ENCODE measurements around the gene MINDY4.

Gene MINDY4

GRCh38 chr7:30871655-30872054, 100.4 kb downstream of the MINDY4 start:
- no peak for DNase-seq (ENCODE audit: insufficient read length, low spot score)
- TF ChIP-seq POLR2A (IDR thresholded peaks at IDR 0.05; ENCODE audit: low read depth, low read length) (no peak), POLR2AphosphoS5 (IDR thresholded peaks at IDR 0.05; ENCODE audit: low read depth, low read length) (no peak), POU2F2 (IDR thresholded peaks at IDR 0.05; ENCODE audit: low read depth, low read length) (no peak), TAF1 (IDR thresholded peaks at IDR 0.05; ENCODE audit: low read depth, low read length) (no peak), PAX5 (IDR thresholded peaks at IDR 0.05; ENCODE audit: insufficient read depth, low read length, severe bottlenecking) (no peak), SPI1 (IDR thresholded peaks at IDR 0.05; ENCODE audit: low read depth, low read length) (no peak)
- FAIRE-seq: no peak

- FAIRE-seq (no peak), DNase-seq (ENCODE audit: insufficient read length, low spot score) (no peak)
- TF ChIP-seq POLR2AphosphoS5 (IDR thresholded peaks at IDR 0.05; ENCODE audit: low read depth, low read length) (no peak), PAX5 (IDR thresholded peaks at IDR 0.05; ENCODE audit: insufficient read depth, low read length, severe bottlenecking) (no peak)
Measured at GRCh38 chr7:30873207-30873606, 102.0 kb downstream of the MINDY4 start.

DNA sequence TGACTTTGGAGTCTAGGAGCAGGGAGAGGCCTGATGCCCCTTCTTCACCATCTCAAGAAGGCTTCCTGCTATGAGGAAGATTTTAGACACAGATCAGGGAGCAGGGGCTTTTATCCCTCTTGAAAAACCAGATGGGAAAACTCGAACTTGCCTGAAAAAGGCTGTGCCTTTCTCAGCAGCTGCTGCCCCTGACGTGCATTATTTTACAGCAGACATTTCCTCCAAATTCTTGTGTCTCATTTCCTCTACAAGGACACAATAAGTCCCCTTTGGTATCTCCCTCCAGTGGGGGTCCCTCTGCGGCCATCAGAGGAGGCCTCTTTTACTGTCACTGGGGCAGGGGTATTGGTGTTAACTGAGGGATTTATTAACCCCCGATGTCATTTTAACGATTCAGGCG, 102.4 kb downstream of the MINDY4 start:
- TF ChIP-seq PAX5 (IDR thresholded peaks at IDR 0.05; ENCODE audit: insufficient read depth, low read length, severe bottlenecking): no peak
- no peak for TF ChIP-seq TAF1 (IDR thresholded peaks at IDR 0.05; ENCODE audit: low read depth, low read length)
- TF ChIP-seq POLR2A (IDR thresholded peaks at IDR 0.05; ENCODE audit: low read depth, low read length): no peak
- no peak for TF ChIP-seq POLR2AphosphoS5 (IDR thresholded peaks at IDR 0.05; ENCODE audit: low read depth, low read length)
- TF ChIP-seq POU2F2 (IDR thresholded peaks at IDR 0.05; ENCODE audit: low read depth, low read length): no peak
- no peak for FAIRE-seq
- no peak for DNase-seq (ENCODE audit: insufficient read length, low spot score)

DNA sequence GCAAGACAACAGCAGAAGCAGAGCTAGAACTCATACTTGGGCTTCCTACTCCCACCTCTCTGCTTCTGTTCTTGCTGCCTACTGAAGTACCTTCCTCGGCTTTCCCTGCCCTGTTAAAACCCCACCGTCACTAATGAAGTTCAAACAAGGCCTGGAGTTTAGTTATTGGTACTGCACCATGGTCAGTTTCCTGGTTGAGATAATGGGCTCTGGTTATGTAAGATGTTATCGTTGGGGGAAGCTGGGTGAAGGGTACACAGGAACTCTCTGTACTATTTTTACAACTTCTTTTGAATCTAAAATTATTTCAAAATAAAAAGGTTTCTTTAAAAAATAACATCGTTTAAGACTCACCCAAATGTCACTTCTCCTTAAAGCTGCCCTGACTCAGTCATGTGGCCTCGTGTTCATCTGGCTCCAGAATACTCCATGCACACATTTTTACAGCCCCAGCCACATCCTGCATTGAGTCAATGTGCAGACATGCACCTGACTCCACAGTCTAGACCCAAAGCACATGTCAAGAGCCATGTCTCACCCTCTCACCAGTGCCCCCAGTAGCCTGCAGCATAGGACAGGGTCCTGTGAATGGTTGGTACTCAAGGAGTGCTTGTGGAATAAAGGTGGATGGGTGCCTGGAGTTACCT, 103.6 kb downstream of the MINDY4 start:
- no peak for FAIRE-seq
- no peak for DNase-seq (ENCODE audit: insufficient read length, low spot score)
- no peak for TF ChIP-seq POU2F2 (IDR thresholded peaks at IDR 0.05; ENCODE audit: low read depth, low read length)
- TF ChIP-seq POLR2AphosphoS5 (IDR thresholded peaks at IDR 0.05; ENCODE audit: low read depth, low read length): no peak
- no peak for TF ChIP-seq TAF1 (IDR thresholded peaks at IDR 0.05; ENCODE audit: low read depth, low read length)
- TF ChIP-seq PAX5 (IDR thresholded peaks at IDR 0.05; ENCODE audit: insufficient read depth, low read length, severe bottlenecking): no peak

DNA sequence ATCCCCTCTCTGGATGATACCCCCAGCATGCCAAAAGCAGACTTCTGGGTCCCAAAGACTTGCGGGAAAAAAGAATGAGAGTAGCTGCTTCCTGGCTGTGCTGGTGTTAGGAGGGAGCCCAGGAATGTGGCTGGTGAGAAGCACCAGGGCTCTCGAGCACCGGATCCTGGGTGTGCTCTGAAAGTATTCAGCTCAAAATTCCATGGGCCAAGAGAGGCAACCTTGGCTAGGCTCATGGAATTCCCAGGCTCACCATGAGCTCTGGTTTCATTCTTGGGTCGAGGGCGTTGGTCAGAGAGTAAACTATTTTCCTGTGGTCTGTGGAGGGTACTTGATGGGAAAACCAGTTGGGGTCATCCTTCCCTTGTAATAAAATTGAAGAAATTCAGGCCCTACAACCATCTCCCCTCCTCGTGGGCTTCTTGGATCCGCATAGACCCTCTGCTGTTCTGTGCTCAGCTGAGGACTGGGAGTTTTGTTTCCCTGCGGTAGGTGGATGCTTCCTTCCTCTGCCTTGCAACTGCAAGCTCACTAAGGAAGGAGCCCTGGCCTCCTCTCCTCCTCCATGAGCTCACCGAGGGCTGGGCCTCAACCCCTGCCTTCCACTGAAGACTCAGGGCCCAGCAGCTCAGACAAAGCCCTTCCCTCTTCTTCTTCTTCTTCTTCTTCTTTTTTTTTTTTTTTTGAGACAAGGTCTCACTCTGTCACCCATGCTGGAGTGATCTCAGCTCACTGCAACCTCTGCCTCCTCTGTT, 106.0 kb downstream of the MINDY4 start:
- FAIRE-seq (no peak), DNase-seq (ENCODE audit: insufficient read length, low spot score) (no peak)

GRCh38 chr7:30877993-30878392, 106.8 kb downstream of the MINDY4 start:
- no peak for DNase-seq (ENCODE audit: insufficient read length, low spot score)
- no peak for FAIRE-seq
- TF ChIP-seq SPI1 (IDR thresholded peaks at IDR 0.05; ENCODE audit: low read depth, low read length): no peak
- no peak for TF ChIP-seq POLR2A (IDR thresholded peaks at IDR 0.05; ENCODE audit: low read depth, low read length)
- no peak for TF ChIP-seq PAX5 (IDR thresholded peaks at IDR 0.05; ENCODE audit: insufficient read depth, low read length, severe bottlenecking)
- no peak for TF ChIP-seq POU2F2 (IDR thresholded peaks at IDR 0.05; ENCODE audit: low read depth, low read length)
- TF ChIP-seq TAF1 (IDR thresholded peaks at IDR 0.05; ENCODE audit: low read depth, low read length): no peak
- TF ChIP-seq POLR2AphosphoS5 (IDR thresholded peaks at IDR 0.05; ENCODE audit: low read depth, low read length): no peak

More for the DNA sequence above, 106.0 kb downstream of the MINDY4 start:
- TF ChIP-seq POLR2A (IDR thresholded peaks at IDR 0.05; ENCODE audit: low read depth, low read length) (no peak), POU2F2 (IDR thresholded peaks at IDR 0.05; ENCODE audit: low read depth, low read length) (no peak), PAX5 (IDR thresholded peaks at IDR 0.05; ENCODE audit: insufficient read depth, low read length, severe bottlenecking) (no peak), SPI1 (IDR thresholded peaks at IDR 0.05; ENCODE audit: low read depth, low read length) (no peak), TAF1 (IDR thresholded peaks at IDR 0.05; ENCODE audit: low read depth, low read length) (no peak), POLR2AphosphoS5 (IDR thresholded peaks at IDR 0.05; ENCODE audit: low read depth, low read length) (no peak)

- TF ChIP-seq POLR2AphosphoS5 (IDR thresholded peaks at IDR 0.05; ENCODE audit: low read depth, low read length): no peak
- no peak for TF ChIP-seq TAF1 (IDR thresholded peaks at IDR 0.05; ENCODE audit: low read depth, low read length)
- TF ChIP-seq PAX5 (IDR thresholded peaks at IDR 0.05; ENCODE audit: insufficient read depth, low read length, severe bottlenecking): no peak
- no peak for TF ChIP-seq SPI1 (IDR thresholded peaks at IDR 0.05; ENCODE audit: low read depth, low read length)
- TF ChIP-seq POLR2A (IDR thresholded peaks at IDR 0.05; ENCODE audit: low read depth, low read length): no peak
- no peak for TF ChIP-seq POU2F2 (IDR thresholded peaks at IDR 0.05; ENCODE audit: low read depth, low read length)
- DNase-seq (ENCODE audit: insufficient read length, low spot score): no peak
Measured at GRCh38 chr7:30879139-30880124, 108.2 kb downstream of the MINDY4 start.

GRCh38 chr7:30880125-30880720, 109.0 kb downstream of the MINDY4 start:
- no peak for FAIRE-seq

More at GRCh38 chr7:30879139-30880124, 108.2 kb downstream of the MINDY4 start:
- FAIRE-seq: no peak

GRCh38 chr7:30880941-30881340, 109.7 kb downstream of the MINDY4 start:
- FAIRE-seq: no peak
- no peak for DNase-seq (ENCODE audit: insufficient read length, low spot score)
- TF ChIP-seq SPI1 (IDR thresholded peaks at IDR 0.05; ENCODE audit: low read depth, low read length): no peak
- no peak for TF ChIP-seq PAX5 (IDR thresholded peaks at IDR 0.05; ENCODE audit: insufficient read depth, low read length, severe bottlenecking)
- no peak for TF ChIP-seq POLR2AphosphoS5 (IDR thresholded peaks at IDR 0.05; ENCODE audit: low read depth, low read length)
- no peak for TF ChIP-seq POU2F2 (IDR thresholded peaks at IDR 0.05; ENCODE audit: low read depth, low read length)
- no peak for TF ChIP-seq TAF1 (IDR thresholded peaks at IDR 0.05; ENCODE audit: low read depth, low read length)
- no peak for TF ChIP-seq POLR2A (IDR thresholded peaks at IDR 0.05; ENCODE audit: low read depth, low read length)

More at GRCh38 chr7:30880125-30880720, 109.0 kb downstream of the MINDY4 start:
- no peak for TF ChIP-seq POLR2A (IDR thresholded peaks at IDR 0.05; ENCODE audit: low read depth, low read length)
- no peak for DNase-seq (ENCODE audit: insufficient read length, low spot score)

Data from GM12891 (cell line).